DOHH2 (cell line): Measurements from ENCODE around the gene EYA2.

Source experiments
- H3F3A ChIP-seq: fragments of 200-600 bp; sonication (generic), shearing (Covaris generic); 2 replicates; pipeline ENCODE4 v1.6.0; 2016; ENCODE audit warnings: antibody characterized with exemption, mild to moderate bottlenecking; ENCODE audit not compliant: control insufficient read depth, insufficient read depth
- H3K27ac ChIP-seq: fragments of 200-600 bp; sonication (generic); 2 replicates; pipeline ENCODE4 v1.5.1; 2014; ENCODE audit warnings: low read depth, mild to moderate bottlenecking, low read length, moderate library complexity
- H3K27me3 ChIP-seq: fragments of 200-600 bp; sonication (generic); 2 replicates; pipeline ENCODE4 v1.6.1; 2014; ENCODE audit warnings: mild to moderate bottlenecking, low read length, mixed read lengths; ENCODE audit not compliant: control insufficient read depth
- H3K36me3 ChIP-seq: fragments of 200-600 bp; sonication (generic); 2 replicates; pipeline ENCODE4 v1.6.1; 2014; ENCODE audit warnings: mild to moderate bottlenecking, low read length, moderate library complexity, mixed read lengths; ENCODE audit not compliant: control insufficient read depth
- H3K4me1 ChIP-seq: fragments of 200-600 bp; sonication (generic); 2 replicates; pipeline ENCODE4 v1.6.1; 2014; ENCODE audit warnings: mild to moderate bottlenecking, low read length, mixed read lengths; ENCODE audit not compliant: control insufficient read depth
- H3K4me2 ChIP-seq: fragments of 200-600 bp; sonication (generic); 2 replicates; pipeline ENCODE4 v1.6.0; 2014; ENCODE audit warnings: mild to moderate bottlenecking, low read length, moderate library complexity
- H3K4me3 ChIP-seq: fragments of 200-600 bp; sonication (generic); 2 replicates; pipeline ENCODE4 v1.5.1; 2014; ENCODE audit warnings: mild to moderate bottlenecking, low read length, mixed read lengths
- H3K79me2 ChIP-seq: fragments of 200-600 bp; sonication (generic); 2 replicates; pipeline ENCODE4 v1.6.1; 2014; ENCODE audit warnings: mild to moderate bottlenecking, low read length, mixed read lengths; ENCODE audit not compliant: control insufficient read depth
- H3K9me2 ChIP-seq: fragments of 200-600 bp; sonication (generic); replicated peaks from 2 replicates; pipeline ENCODE4 v1.6.1; 2014; ENCODE audit warnings: mild to moderate bottlenecking, low read length, mixed read lengths; ENCODE audit not compliant: control insufficient read depth
- H3K9me3 ChIP-seq: fragments of 200-600 bp; sonication (generic); 2 replicates; pipeline ENCODE4 v1.6.1; 2014; ENCODE audit warnings: antibody characterized with exemption, low read length, mixed read lengths; ENCODE audit not compliant: control insufficient read depth, insufficient read depth
- H4K20me1 ChIP-seq: fragments of 200-600 bp; sonication (generic); 2 replicates; pipeline ENCODE4 v1.6.0; 2014; ENCODE audit warnings: low read depth, mild to moderate bottlenecking, antibody characterized with exemption, low read length, moderate library complexity; ENCODE audit not compliant: control insufficient read depth, insufficient read depth
- CTCF ChIP-seq: fragments of 200-600 bp; sonication (generic); IDR thresholded peaks from one replicate; pipeline ENCODE4 v1.5.1; 2014; ENCODE audit warnings: antibody characterized with exemption, mild to moderate bottlenecking, low read depth, low read length; ENCODE audit not compliant: poor library complexity, severe bottlenecking
- EZH2phosphoT487 ChIP-seq: fragments of 200-600 bp; sonication (generic); IDR thresholded peaks from 2 replicates; pipeline ENCODE4 v1.6.1; 2017; ENCODE audit warnings: borderline replicate concordance, mild to moderate bottlenecking, antibody characterized with exemption, low read length, moderate library complexity, mixed read lengths

EYA2 gene

GRCh38 chr20:47136782-47137181, 242.1 kb downstream of the EYA2 start:
- Histone ChIP-seq H3K4me1 (no peaks in the 10 kb centered on the region), H3K79me2 (no peaks in the 10 kb centered on the region), H3K27me3 (peaks cover 2% of the 10 kb centered on the region; the same call in 1 of the 2 replicates), H3K27ac (no peak overlapping the region), H3K4me2 (no peak overlapping the region), H4K20me1 (no peaks in the 10 kb centered on the region), H3K36me3 (no peaks in the 10 kb centered on the region), H3F3A (no peaks in the 10 kb centered on the region), H3K9me2 (no peaks in the 10 kb centered on the region), H3K9me3 (peaks cover 6% of the 10 kb centered on the region; the same call in 1 of the 2 replicates), H3K4me3 (no peak overlapping the region)
- TF ChIP-seq EZH2phosphoT487 (no peak), CTCF (no peak)

GRCh38 chr20:47137231-47137870, 242.7 kb downstream of the EYA2 start:
- Histone ChIP-seq H3K4me1 (no peaks in the 10 kb centered on the region), H4K20me1 (no peaks in the 10 kb centered on the region), H3K9me2 (no peaks in the 10 kb centered on the region), H3K27ac (no peak overlapping the region), H3K4me3 (no peak overlapping the region), H3K9me3 (peaks cover 7% of the 10 kb centered on the region; the same call in 1 of the 2 replicates), H3K36me3 (no peaks in the 10 kb centered on the region), H3F3A (no peaks in the 10 kb centered on the region), H3K4me2 (no peak overlapping the region), H3K27me3 (peaks cover 2% of the 10 kb centered on the region; the same call in 1 of the 2 replicates), H3K79me2 (no peaks in the 10 kb centered on the region)
- TF ChIP-seq EZH2phosphoT487 (no peak), CTCF (no peak)

- H3K4me2 ChIP-seq = no peak overlapping the region
- H3K9me3 ChIP-seq = peaks cover 7% of the 10 kb centered on the region; the same call in 1 of the 2 replicates
- H3K4me1 ChIP-seq = no peaks in the 10 kb centered on the region
- no peaks in the 10 kb centered on the region for H4K20me1 ChIP-seq
- H3K27ac ChIP-seq = no peak overlapping the region
- H3K27me3 ChIP-seq = peaks cover 2% of the 10 kb centered on the region; the same call in 1 of the 2 replicates
- TF ChIP-seq CTCF (no peak), EZH2phosphoT487 (no peak)
- H3K4me3 ChIP-seq = no peak overlapping the region
- no peaks in the 10 kb centered on the region for H3K79me2 ChIP-seq
- no peaks in the 10 kb centered on the region for H3F3A ChIP-seq
- no peaks in the 10 kb centered on the region for H3K36me3 ChIP-seq
- no peaks in the 10 kb centered on the region for H3K9me2 ChIP-seq
These were observed 245.4 kb downstream of the EYA2 start for GRCh38 chr20:47139934-47140535.
